Measurements from ENCODE around the gene SQOR.

- no peak for TF ChIP-seq CTCF (IDR thresholded peaks at IDR 0.05)
- no peak for TF ChIP-seq EP300 (IDR thresholded peaks at IDR 0.05)
- TF ChIP-seq POLR2AphosphoS5 (IDR thresholded peaks at IDR 0.05): no peak
These were observed 28.0 kb upstream of the SQOR start for GRCh38 chr15:45606841-45607240.
